Measurements from ENCODE around the gene DHRS12.

The DHRS12 gene

DNA sequence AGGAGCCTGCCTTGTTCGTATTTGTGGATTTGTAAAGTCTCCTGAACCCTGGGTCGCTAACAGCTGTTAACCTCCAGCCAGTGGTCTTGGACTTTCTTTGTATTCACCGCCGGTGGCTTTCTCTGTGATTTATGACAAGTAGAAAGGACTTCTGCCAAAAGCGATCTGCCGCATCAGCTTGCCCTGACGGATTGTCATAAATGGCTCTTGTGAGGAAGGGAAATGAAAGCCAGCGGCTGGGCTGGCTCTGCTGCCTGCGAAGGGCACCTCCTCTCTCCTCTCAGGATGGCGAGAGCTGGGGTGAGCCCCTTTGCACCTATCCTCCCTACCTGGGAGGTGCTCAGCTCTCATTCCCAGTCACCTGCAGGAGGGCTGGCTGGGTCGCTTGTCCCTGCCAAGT lies 25.6 kb downstream of the DHRS12 start:
- DNase-seq, result no peak

DNA sequence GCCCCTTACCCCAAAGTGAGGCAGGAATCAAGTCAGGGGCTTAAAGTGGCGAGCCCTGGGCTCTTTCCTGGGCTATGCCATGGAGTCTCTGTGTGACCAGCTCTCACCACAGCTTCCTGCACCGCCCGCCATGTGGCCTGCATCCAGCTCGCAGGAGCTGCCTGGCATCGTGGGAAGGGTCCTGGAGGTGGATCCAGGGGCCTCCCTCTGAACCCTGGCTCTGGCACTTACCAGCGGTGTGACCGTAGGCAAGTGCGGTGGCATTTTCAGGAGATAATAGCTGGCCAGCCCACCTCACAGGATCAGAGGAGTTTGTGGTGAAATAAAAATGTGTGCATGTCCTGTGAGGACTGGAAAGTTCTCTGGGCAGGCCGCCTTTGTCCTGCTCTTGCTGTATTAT lies 26.0 kb downstream of the DHRS12 start:
- DNase-seq, result no peak

GRCh38 chr13:51776179-51776578 lies 27.8 kb downstream of the DHRS12 start:
- no peak for DNase-seq

DNA sequence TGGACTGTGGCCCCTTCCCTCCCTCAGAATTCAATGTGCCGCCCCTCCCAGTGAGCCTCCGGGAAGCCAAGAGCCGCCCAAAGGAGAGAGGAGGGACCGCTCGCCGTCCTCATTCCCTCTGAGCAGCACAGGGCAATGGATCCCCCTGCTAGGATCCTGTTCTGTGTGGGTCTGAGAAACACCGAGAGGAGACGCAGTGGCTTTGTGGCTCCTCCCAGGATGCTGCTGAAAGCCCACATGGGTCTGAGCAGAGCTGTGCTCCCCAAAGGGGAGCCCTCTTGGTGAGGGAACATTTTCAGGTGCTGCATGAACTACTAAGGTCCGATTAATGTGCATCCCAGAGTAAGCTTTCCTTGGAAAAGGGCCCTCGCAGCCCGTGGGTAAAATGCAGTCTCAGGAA lies 30.4 kb downstream of the DHRS12 start:
- DNase-seq, result no peak

DNA sequence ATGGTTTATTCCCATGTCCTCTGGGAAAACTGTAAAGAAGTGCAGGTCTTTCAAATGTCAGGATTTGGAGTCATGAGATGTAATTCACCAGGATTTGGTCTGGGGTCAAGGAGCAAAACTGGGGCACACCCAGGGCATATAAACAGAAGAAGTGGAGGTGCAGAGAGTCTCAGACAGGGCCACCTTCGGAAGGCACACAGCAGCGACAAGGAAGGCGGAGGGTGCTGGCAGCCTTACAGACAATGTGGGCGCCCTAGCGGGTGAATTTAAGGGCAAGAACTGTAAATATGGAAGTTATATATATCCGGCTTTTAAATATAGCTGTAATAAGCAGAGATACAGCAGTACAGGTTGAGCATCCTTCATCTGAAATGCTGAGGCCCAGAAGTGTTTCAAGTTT lies 31.2 kb downstream of the DHRS12 start:
- DNase-seq, result no peak

DNA sequence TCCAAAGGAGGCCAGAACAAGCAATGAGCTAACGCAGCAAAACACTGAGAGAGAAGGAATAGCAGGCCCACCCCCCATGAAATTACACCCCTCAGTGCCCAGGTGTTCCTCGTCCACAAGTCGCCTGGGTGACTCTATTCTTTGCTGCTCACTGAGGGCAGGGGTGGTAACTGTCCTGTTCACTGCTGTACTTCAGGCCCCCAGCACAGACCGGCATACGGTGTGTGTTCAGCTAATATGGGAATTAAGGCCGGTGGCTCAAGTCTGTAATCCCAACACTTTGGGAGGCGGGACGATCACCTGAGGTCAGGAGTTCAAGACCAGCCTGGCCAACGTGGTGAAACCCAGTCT lies 31.9 kb downstream of the DHRS12 start:
- no peak for DNase-seq

DNA sequence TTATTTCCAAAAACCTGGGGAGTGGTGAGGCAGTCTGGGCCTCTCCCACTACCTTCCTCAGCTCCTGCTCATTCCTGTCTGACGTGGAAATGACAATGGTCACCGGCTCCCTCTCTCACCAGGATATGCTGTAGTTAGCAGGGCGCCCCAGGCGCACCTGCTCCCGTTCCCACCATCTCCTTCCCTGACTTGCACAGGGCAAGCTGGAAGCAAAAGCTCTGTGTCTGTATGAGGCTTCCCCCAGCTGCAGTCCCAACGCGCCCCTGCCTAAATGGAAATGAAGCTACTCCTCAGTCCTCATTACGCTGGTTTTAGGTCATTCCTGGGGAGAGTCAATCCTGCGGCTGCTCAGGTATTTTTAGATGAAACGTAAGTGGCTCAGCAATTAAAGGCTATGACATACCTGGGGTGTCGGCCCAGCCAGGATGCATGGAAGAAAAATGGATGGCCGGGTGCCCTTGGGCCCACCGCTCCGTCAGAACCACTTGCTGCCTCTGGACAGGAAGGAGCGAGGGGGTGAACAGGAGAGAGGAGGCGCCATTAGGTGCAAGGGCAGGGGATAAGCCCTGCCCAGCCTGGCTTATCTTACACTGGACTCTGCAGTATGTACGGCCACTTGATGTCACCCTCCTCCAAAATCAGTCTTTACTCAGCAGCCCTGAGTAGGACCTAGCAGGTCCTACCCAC lies 32.4 kb downstream of the DHRS12 start:
- no peak for DNase-seq

DNA sequence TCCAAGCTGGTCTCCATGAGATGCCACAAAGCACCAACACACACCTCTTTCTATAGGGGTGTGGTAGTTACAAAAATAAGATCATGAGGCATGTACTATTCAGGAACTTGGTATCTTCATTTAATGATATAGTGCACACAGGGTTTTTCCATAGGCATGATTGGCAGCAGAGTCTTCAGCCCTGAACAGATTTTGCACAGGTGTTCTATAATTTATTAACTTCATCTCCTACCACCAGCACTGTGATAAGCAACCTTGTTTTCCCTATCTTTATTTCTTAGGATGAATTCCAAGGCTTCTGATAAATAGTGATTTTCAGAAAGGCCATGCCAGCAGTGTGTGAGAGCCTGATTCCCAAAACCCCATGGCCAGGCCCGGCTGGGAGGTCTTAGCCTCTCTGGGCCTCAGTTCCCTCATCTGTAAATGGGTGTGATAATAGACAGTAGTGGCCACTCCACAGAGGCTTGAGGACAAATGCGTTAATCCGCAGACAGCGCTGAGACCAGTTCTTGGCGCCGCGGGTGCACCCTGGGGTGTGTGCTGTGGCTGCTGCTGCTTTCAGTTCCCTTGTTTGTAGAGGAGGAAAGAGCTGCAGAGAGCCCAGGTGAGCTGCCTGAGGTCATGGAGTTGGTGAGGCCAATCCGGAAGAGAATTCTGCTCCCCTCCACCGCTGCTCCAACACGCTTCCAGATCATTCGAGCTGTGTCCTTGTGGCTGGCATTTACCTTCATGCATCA lies 33.1 kb downstream of the DHRS12 start:
- DNase-seq, result no peak

- DNase-seq, result no peak
These were observed 33.8 kb downstream of the DHRS12 start for GRCh38 chr13:51770160-51770559.

DNA sequence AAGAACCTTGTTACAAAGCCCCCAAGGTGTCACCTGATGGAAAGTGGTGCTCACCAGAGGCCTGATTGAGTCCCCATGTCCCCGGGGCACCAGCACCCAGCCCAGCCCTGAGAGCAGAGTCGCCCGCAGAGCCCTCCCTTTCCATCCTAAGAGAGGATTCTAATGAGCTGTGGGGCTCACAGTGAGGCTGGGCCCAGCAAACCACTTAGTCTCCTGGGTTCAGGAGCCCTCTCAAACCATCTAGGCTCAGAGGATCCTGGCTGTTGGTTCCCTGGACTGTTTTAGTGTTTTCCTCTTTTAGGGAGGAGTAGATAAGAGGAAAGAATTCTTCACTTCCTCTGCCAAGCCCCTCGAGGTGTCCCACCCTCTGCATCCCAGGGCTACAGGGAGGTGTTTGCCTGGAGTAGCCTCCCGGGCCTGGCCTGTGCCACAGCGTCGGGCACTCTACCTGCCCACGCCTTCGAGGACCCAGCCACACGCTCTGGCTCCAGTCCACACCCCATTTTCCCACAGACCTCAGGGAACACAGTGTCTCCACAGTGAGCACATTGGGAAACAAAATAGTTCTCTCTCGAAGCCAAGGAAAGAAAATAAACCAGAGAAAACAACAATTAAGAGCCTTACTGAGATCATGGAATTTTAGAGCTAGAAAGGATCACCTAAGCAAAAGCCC lies 34.4 kb downstream of the DHRS12 start:
- DNase-seq, result no peak

DNA sequence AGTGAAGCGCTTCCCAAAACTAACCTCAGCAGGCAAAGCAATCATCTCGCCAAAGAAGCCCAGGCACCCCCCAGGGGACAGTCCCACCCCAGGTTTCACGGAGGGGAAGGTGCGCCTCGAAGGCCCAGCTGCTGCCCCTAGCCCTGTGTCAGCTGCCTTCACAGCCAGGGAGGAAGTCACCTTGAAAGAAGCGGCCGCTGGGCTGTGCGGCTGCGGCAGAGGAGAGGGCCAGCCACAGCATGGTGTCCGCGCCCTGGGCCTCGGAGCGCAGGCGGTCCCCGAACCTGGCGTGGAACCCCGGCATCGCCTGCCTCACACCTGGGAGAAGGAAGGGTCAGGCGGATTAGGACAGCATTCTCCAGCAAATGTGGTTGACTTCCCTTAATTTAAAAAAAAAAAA lies 35.0 kb downstream of the DHRS12 start:
- DNase-seq, result no peak

DNA sequence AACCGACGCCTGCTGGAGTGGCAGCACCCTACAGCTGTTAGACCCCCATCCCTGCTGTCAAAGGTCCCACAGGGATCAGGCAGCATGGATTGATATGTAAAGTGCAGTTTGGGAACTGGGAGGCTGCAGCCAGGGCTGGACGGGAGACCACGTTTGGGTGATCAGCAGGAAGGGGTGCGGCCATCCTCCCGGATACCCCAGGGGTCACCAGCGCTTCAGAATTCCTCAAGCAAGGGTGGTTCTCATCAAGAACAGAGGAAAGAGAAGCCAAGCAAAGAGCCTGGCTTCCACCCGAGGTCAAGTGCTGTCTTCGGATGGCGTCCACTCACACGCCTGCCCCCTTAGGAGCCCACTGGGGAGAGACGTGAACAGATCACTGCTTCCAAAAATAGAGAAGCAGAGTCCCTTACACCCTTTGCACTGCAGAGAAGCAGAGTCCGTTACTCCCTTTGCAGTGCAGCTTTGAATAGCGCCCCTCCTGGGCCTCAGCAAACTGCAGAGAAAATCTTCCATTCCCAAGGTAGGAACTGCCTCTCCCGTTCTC lies 35.5 kb downstream of the DHRS12 start:
- DNase-seq, result no peak

DNA sequence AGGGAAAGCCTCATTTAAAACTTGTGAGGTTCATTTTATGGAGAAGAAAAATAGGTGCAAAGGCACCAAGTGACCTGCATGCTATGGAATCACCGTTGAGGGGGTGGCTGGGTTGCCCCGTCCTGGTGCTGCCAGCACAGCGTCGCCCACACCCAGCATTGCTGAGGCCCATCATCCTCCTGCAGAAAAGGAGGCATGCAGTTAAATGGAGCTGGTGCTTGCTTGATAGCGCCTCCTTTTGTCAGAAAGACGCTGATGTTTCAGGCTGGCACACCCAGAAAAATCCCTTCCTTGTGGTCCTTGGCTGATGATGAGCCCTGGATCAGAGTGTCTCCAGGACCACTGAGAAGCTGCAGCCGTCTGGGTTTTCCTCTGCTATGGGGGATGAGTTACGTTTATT lies 36.9 kb downstream of the DHRS12 start:
- no peak for DNase-seq

DNA sequence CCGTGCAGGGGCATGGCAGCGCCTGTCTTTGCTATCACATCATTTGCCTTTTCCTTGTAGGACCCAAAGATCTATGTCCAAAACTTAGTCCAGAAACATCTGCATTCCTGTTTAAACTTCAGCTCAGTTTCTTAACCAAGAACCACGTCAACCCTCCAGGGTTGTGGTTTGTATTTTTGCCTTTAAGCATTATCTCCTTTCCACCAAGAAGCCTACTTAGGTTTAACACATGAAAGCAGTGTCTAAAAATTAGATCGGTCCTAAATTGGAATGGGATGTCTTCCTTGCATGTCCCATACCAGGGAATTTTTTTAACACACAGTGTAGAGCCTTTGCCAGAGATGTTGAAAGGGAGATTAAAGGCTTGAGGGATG lies 38.8 kb downstream of the DHRS12 start:
- no peak for DNase-seq

DNA sequence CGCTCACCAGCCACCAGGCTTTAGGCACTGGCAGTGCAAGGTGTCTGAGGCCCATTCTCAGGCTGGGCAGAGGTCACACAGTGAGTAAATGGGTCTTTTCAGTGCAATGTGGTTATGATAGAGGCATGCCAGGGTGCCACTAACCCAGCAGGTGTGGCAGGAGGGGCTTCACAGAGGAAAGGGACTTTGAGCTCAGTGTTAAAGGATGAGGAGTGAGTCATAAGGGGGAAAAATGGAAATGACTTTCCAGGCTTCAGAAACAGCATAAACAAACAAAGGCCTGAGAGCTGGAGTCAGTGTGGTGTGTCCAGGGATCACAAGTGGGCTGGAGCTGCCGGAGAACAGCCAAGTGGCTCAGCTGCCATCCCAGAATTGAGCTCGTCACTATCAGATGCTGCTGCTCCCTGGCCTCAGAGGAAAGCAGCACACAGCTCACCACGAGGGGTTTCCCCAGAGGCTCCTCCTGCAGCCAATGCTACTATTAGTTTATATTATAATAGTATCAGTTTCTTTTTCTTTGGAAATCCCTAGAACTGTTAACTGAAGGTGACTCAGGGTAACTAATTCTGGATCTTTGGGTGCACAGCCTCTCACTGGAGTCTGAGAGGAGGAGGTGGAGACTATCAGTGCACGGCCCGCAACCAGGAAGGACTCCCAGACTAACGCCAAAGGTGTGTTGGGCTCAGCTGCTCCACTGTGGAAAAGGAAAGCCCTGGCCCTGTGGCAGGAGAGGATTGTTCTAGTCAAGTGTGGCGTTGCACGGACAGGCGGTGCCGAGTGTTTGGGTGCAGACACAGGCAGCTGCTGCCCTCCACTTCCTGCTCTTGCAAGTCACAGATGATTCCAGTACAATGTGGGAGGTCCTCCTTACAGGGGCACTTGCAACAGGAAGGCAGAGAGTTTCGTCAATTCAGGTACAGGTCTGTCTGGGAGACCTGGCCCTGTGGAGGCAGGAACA lies 39.5 kb downstream of the DHRS12 start:
- DNase-seq, result peak; percentile 53

DNA sequence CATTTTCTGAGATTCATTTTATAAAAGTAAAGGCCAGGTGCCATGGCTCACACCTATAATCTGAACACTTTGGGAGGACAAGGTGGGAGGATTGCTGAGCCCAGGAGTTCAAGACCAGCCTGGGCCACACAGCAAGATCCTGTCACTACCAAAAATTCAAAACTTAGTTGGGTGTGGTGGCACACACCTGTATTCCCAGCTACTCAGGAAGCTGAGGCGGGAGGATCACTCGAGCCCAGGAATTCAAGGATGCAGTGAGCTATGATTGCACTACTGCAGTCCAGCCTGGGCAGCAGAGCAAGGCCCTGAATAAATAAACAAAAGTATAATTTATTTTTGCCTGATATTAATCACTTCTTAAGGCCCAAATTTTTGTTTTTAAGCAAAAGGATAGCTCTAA lies 40.5 kb downstream of the DHRS12 start:
- no peak for DNase-seq

GRCh38 chr13:51761643-51762350 lies 42.2 kb downstream of the DHRS12 start:
- no peak for DNase-seq

GRCh38 chr13:51760592-51760991 lies 43.4 kb downstream of the DHRS12 start:
- DNase-seq, result no peak

- no peak for DNase-seq
These were observed 44.7 kb downstream of the DHRS12 start for GRCh38 chr13:51759240-51759639.

GRCh38 chr13:51758691-51759090 lies 45.3 kb downstream of the DHRS12 start:
- DNase-seq, result no peak

GRCh38 chr13:51756651-51757050 lies 47.3 kb downstream of the DHRS12 start:
- DNase-seq, result no peak

All from activated CD8-positive, alpha-beta memory T cell treated with anti-CD3 and anti-CD28 coated beads, Interleukin-2, amount 50 U/mL, for 4 hours (primary cell).